Fibroblast of pulmonary artery (primary cell): ENCODE results near the gene RBFOX2.
"Not testable (repeated sequence)": the region's sequence is repeated elsewhere in the genome, so short reads cannot be mapped to it uniquely, and the experiment has no call there.

Experiments used
- DNase-seq: peaks from one replicate; pipeline ENCODE4 v3.0.0-alpha.2; 2010; ENCODE audit warnings: low read depth
- H3K4me3 ChIP-seq: replicated peaks from 2 replicates; pipeline ENCODE4 v1.5.1; 2011; ENCODE audit warnings: low read depth, mild to moderate bottlenecking, control low read depth, low read length, moderate library complexity
- CTCF ChIP-seq: IDR thresholded peaks from 2 replicates; pipeline ENCODE4 v1.5.1; 2011; ENCODE audit warnings: mild to moderate bottlenecking, control low read depth, low read length, inconsistent platforms; ENCODE audit errors: missing control alignments

RBFOX2 gene

GRCh38 chr22:36002084-36002483 lies 26.5 kb downstream of the RBFOX2 start:
- no peak for TF ChIP-seq CTCF
- no peak for DNase-seq
- H3K4me3 ChIP-seq, result no peak overlapping the region

GRCh38 chr22:35998748-35999147 lies 29.9 kb downstream of the RBFOX2 start:
- TF ChIP-seq CTCF, result no peak
- DNase-seq, result no peak
- H3K4me3 ChIP-seq, result no peak overlapping the region

- peak; percentile 76 for DNase-seq
These were observed 31.2 kb downstream of the RBFOX2 start for GRCh38 chr22:35997438-35997837.

GRCh38 chr22:35996596-35996995 lies 32.0 kb downstream of the RBFOX2 start:
- TF ChIP-seq CTCF, result no peak
- no peak for DNase-seq
- H3K4me3 ChIP-seq, result no peak overlapping the region

More at GRCh38 chr22:35997438-35997837, 31.2 kb downstream of the RBFOX2 start:
- no peak overlapping the region for H3K4me3 ChIP-seq
- no peak for TF ChIP-seq CTCF

GRCh38 chr22:35995772-35996171 lies 32.9 kb downstream of the RBFOX2 start:
- H3K4me3 ChIP-seq, result peak overlapping the region; percentile 36
- peak; percentile 97 for DNase-seq
- TF ChIP-seq CTCF, result no peak

- no peak for DNase-seq
- no peak for TF ChIP-seq CTCF
- peak overlapping the region; percentile 36 for H3K4me3 ChIP-seq
These were observed 33.3 kb downstream of the RBFOX2 start for GRCh38 chr22:35995348-35995747.

GRCh38 chr22:35993727-35994126 lies 34.9 kb downstream of the RBFOX2 start:
- H3K4me3 ChIP-seq, DNase-seq: not testable (repeated sequence)
